ENCODE data around the gene RASGRP4. TPM values are rescaled to one million over a fixed set of nuclear protein-coding genes. Genes with fewer than 3 reads are reported as not detected.

RASGRP4 gene
- total RNA-seq, 1 donor from 2014 or later: 3.5 TPM

DNA sequence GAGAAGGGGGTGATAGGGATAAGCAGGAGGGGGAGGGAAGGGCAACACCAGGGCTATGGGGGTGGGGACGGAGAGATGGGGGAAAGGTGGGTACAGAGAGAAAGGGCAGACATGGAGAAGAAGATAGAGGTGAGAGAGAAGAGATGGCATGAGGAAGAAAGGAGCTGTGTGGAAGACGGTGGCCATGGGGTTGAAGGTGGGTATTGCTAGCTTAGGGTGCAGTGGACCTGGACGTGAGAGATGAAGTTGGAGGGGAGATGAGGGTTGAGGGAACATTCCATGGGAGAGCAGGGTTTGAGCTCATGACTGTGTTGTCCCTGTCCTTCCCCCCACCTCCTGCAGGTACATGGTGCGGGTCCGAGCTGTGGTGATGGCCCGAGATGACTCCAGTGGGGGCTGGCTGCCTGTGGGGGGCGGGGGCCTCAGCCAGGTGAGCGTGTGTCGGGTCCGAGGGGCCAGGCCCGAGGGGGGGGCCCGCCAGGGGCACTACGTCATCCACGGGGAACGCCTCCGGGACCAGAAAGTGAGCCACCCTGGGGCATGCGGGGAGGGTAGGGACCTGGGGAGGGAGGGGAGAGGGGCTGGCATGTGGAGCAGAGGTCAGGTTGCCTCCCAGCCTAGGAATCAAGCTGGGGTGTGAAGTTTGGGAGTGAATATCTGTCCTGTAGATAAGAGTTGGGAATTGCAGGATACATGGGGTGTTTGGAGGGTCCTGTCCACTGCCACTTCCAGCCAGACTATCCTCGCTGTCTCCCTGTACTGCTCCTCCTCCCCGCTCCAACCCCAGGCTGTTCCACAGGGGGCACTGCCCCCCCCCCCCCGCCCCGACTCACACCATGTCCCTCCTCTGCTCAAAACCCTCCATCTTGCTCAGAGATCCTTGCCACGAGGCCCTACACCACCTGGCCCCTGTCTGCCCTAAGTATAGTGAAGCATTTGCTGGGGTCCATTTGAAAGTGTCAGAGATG is 35.8 kb downstream of the RASGRP4 start:
- no peak for DNase-seq (ENCODE audit: low spot score)

DNA sequence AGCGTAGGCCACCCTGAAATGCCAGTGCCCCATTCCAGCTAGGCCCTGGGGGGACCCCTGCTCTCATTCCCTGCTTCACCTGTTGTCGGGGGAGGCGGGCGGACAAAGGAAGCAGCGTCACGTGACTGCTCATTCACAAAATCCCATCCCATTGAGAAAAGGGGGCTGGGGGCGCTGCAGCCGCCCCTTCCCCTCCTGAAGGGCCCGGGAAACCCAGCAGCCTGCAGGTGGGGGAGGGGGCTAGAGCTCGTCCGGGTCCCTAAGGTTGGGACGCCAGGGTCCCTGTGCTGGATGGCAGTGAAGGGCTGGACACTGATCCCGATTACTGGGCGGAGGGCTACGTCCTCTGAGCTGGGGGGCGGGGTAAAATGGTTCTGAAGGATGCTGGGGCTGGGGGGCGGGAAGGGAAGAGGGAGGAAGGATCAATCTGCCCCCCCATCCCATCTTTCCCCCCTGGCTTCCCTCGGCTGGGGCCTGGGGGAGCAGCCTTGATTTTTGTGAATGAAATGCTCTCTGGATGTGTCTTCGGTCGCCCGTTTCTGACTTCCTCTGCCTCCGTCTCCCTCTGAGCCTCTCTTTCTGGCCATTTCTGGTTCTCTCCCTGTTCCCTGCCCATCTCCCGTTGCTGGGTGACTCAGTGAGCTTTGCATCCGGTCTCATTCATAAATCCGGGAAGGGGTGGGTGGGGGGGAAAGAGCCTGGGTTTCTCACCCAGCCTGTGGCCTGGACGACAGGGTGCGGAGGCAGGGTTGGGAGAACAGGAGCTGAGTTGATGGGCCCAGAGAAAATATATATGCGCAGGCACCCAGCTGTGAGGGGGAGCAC is 36.7 kb downstream of the RASGRP4 start:
- no peak for DNase-seq (ENCODE audit: low spot score)

GRCh38 chr19:38388349-38389100 is 37.5 kb downstream of the RASGRP4 start, which contains the start of gene SPRED3:
Gene SPRED3 (plus strand): TSS chr19:38388697. CDS start chr19:38390303, 1,606 bp downstream.
- no peak for DNase-seq (ENCODE audit: low spot score)

DNA sequence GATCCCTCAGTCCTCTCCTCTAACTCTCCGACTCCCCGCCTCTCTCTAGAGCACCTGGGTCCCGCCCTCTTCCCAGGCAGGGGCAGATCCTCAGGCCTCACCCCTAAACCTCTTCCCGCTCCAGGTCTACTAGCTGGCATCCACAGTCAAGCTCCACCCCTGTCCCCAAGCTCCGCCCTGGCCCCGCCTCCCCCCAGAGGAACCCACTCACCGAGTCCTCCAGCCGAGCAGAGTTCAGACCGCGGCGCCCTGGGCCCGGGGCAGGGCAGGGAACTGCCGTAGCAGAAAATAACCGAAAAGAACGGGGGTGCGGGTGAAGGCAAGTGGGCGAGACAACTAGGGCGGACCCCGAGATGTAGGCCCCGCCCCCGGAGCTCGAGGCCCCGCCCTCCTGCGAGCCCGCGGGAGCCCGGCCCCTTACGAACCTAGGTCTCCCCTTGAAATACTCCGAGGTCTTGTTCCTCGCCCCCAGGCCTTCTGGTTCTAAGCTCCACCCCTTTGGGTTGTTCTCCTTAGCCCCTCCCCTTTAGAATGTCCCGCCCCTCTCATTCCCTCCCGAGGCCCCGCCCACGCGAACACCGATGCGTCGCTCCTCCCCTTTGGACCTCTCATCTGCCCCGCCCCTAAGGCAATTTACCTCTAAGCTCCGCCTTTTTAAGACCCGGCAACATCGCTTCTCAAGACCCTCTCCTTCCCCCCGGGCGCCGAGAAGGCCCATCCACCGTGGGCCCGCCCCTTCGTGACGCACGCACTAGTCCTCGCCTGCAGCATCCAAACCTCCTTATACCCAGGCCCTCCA is 38.3 kb downstream of the RASGRP4 start, which contains the start of gene GGN:
TSS of gene GGN (minus strand) at position 485 of the 799 bp plus-strand sequence. CDS start 773 bp downstream, outside the sequence.
- peak; percentile 83 for DNase-seq (ENCODE audit: low spot score)

DNA sequence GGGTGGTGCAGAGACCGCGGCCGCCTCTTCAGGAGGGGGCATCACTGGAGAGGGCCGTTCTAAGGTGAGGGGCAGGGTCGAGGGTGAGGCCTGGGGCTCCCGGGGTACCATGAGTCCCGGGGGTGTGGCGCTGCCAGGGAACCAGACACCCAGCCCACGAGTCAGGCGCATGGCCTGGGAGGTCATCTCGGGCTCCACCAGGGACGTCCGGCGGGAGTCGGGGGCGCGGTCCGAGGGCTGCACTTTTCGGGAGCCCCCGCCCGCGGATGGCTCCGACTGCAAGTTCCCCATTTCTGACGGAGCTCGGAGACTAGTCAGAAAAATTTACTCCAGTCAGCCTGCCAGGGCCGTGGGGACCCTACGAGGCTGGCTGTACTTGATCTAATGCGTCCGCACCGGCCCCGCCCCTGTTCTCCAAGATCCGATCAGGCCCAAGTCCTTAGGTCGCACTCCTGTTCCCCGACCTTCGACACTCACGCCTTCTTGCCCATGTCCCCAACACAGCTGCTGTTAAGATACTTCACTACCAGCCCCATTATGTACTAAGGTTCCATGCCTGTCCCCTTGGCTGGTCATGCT is 39.0 kb downstream of the RASGRP4 start:
- DNase-seq (ENCODE audit: low spot score): no peak

DNA sequence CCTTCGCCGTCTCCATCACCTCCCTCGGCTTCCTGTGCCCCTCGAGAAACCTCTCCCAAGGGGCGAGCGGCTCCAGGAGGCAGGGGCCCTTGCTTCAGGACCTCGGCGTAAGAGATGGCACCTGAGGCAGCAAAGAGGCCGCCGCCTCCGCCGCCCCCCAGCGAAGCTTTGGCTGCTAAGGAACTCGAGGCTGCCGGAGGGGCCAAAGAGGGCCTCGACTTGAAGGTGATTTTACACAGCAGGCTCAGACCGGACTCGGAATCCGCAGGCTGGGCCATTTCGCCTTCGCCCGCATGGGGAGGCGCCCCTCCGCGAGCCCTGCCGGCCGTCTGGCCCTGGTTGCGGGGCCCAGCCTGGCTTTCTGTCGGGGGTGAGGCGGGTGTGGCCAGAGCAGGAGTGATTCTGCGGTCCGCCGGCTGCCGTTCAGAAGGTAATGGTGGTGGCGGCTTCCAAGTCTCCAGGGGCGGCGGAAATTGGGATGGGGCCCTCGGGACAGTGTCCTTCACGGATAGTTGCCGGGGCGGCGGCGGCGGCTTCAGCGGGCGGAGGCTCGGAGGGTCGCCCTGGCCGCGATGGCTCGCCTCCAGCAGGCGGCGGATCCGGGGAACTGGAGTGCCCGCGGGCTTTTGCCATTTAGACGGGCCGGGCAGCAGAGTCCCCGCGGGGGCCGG is 39.6 kb downstream of the RASGRP4 start:
- DNase-seq (ENCODE audit: low spot score): no peak

- no peak for DNase-seq (ENCODE audit: low spot score)
Measured at GRCh38 chr19:38385804-38386257, 40.2 kb downstream of the RASGRP4 start.

GRCh38 chr19:38385057-38385803 is 40.8 kb downstream of the RASGRP4 start:
- DNase-seq (ENCODE audit: low spot score): no peak

DNA sequence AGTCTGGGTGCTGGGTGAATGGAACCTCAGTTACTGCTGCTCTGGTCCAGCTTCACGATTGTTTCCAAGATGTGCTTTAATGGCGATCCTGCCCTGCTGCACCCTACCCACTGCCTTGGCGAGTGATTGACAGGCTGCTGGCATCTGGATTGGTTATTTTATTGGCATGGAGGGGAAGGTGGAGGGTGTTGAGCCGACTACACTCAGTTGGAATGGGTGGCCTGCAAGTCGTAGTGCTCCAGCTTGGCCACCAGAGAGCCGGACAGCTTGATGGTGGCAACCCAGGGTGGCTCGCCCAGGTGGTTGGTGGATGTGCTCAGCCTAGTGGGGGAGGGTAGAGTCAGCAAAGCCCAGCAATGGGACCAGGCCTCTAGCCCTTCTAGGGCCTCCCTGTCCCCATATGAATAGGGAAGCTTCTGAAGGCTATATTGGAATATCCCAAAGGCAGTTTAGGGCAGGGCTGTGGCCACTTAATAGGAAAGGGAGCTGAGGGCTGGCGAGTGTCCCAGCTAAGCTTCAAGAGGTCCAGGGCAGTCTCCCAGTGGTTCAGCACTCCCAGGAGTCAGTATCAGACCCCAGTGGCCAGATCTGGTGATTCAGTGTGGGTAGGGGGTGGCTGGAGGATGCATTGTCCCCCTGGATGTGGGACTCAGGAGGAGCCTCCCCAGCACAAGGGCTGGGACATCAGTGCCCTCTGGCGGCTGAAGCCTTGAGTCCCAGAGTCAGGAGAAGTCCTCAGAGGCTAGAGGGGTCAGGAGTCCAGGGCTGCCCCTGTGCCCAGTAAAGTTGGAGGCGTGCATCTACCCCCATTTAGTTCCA is 41.6 kb downstream of the RASGRP4 start:
- DNase-seq (ENCODE audit: low spot score): no peak

DNA sequence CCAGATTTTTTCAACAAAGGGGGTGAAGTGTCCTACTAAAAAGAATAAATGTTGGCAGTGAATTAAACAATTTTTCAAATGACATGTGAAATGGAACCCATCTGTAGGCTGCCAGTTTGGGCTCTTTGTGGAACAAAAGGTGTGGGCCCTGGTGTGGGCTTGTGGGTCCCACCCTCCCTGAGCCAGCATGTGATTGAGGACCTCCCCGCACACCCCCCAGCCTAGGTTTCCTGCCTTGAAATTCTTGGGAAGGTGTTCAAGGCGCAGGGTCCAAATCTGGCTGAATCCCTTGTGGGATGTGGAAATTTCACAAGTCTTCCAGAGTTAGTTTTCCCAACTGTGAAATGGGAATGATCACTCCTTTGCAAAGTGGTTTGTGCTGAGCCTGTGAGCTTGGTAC is 42.3 kb downstream of the RASGRP4 start:
- DNase-seq (ENCODE audit: low spot score): no peak

DNA sequence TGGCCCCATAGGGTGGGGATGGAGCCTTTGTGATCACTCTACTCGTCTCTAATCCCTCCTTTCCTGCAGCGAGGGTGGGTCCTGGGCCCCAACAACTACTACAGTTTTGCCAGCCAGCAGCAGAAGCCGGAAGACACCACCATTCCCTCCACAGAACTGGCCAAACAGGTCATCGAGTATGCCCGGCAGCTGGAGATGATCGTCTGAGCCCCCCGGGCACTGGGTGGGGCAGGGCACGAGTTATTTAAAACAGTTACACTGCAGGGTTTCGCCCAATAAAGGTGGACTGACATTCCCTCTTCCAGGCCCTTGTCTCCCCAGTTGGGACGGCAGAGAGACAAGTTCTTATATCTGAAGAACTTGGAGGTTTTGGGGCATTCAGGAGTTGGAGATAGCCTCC is 42.8 kb downstream of the RASGRP4 start:
- DNase-seq (ENCODE audit: low spot score): no peak

DNA sequence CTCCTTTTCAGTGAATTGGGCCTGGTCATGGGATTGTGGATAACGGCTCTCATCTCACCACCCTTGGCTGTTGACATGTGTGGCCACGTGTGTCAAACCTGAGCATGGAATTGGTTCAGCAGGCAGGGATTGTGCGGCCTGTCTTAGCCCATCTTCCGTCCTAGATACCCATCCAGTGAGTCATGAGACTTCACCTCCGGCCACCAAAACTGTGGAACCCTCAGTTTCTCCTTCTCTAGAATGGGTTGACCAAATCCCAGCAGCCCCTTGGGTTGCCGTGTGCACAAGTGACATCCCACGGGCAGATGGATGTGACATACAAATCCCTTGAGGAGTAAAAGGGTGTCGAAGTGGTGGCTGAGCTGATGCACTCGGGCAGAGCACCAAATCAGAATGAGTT is 44.9 kb downstream of the RASGRP4 start:
- DNase-seq (ENCODE audit: low spot score): no peak

- no peak for DNase-seq (ENCODE audit: low spot score)
Measured at GRCh38 chr19:38378866-38379265, 47.2 kb downstream of the RASGRP4 start.

GRCh38 chr19:38377052-38377451 is 49.0 kb downstream of the RASGRP4 start:
- no peak for DNase-seq (ENCODE audit: low spot score)

- no peak for DNase-seq (ENCODE audit: low spot score)
Measured at GRCh38 chr19:38376576-38376975, 49.4 kb downstream of the RASGRP4 start.

GRCh38 chr19:38375748-38376147 is 50.3 kb downstream of the RASGRP4 start:
- no peak for DNase-seq (ENCODE audit: low spot score)

- DNase-seq (ENCODE audit: low spot score): no peak
Measured at GRCh38 chr19:38375098-38375493, 50.9 kb downstream of the RASGRP4 start.

Measured in mucosa of gallbladder (tissue), 1 donor.